GM12878 (cell line): Measurements from ENCODE around the gene RBM10. TPM values are rescaled to one million over a fixed set of nuclear protein-coding genes. Genes with fewer than 3 reads are reported as not detected.

Experiments used
- ATAC-seq: fragments of 200-7000 bp; cut with Tn5 transposase; 3 replicates; pipeline ENCODE4 v1.9.1; 2020; ENCODE audit warnings: mild to moderate bottlenecking, moderate library complexity
- BruUV-seq: library from RNA; stranded (reverse); fragments of 400-500 nt; replicated peaks from 2 replicates; lab custom pipeline; 2021; lab: Mats Ljungman, UMichigan
- CTCF ChIA-PET: fragments of 300-600 bp; sonication (Branson Sonifier 250); formaldehyde crosslinking; extraction: SDS; loops from one replicate; lab custom pipeline; 2021; ENCODE audit warnings: inconsistent platforms; lab: Yijun Ruan, JAX
- POLR2A ChIA-PET: fragments of 350-600 bp; formaldehyde crosslinking; extraction: SDS; loops from one replicate; lab custom pipeline; 2021; ENCODE audit warnings: inconsistent platforms; lab: Charles Lee
- RAD21 ChIA-PET: fragments of 300-600 bp; sonication (Branson Sonifier 250); formaldehyde crosslinking; loops from one replicate; lab custom pipeline; 2023; ENCODE audit warnings: antibody characterized with exemption; ENCODE audit not compliant: unreplicated experiment; lab: Charles Lee
- SMC1A ChIA-PET: fragments of 300-600 bp; sonication (Branson Sonifier 250); formaldehyde crosslinking; loops from one replicate; lab custom pipeline; 2023; ENCODE audit not compliant: unreplicated experiment, uncharacterized antibody; lab: Charles Lee
- DNase-seq: peaks from one replicate; pipeline ENCODE4 v3.0.0-alpha.2; 2011; ENCODE audit warnings: low read depth, low spot score
- FAIRE-seq: peaks from 3 replicates; lab custom pipeline; 2011; peaks lifted over from hg19 to GRCh38; lab: Jason Lieb, UNC
- H2AFZ ChIP-seq: 2 replicates; pipeline ENCODE4 v1.6.0; 2011; ENCODE audit warnings: low read depth, low read length, control low read depth; ENCODE audit not compliant: control insufficient read depth
- H3K27ac ChIP-seq: 2 replicates; pipeline ENCODE4 v1.5.1; 2011; ENCODE audit warnings: control low read depth; ENCODE audit not compliant: control insufficient read depth, insufficient read depth
- H3K27me3 ChIP-seq, 2 experiments: replicated peaks in 1 of 2; 2 replicates each; pipeline versions ENCODE4 v1.6.0 to v1.6.1; 2011; ENCODE audit warnings: low read length in 1 of 2; ENCODE audit not compliant: control insufficient read depth in 2 of 2, insufficient read depth in 2 of 2
- H3K36me3 ChIP-seq, 2 experiments: 2 replicates each; pipeline ENCODE4 v1.5.1; 2011; ENCODE audit warnings: low read length in 1 of 2; ENCODE audit not compliant: control insufficient read depth in 2 of 2, insufficient read depth in 2 of 2
- H3K4me1 ChIP-seq: 2 replicates; pipeline ENCODE4 v1.6.1; 2011; ENCODE audit warnings: mild to moderate bottlenecking, low read length, moderate library complexity, mixed read lengths; ENCODE audit not compliant: control insufficient read depth, insufficient read depth
- H3K4me2 ChIP-seq: 2 replicates; pipeline ENCODE4 v1.6.0; 2011; ENCODE audit warnings: control low read depth; ENCODE audit not compliant: control insufficient read depth, insufficient read depth
- H3K4me3 ChIP-seq: fragments of 200-600 bp; sonication (generic); 2 replicates; pipeline ENCODE4 v1.5.1; 2016
- H3K79me2 ChIP-seq: 2 replicates; pipeline ENCODE4 v1.6.0; 2011; ENCODE audit warnings: low read length; ENCODE audit not compliant: control insufficient read depth, insufficient read depth
- H3K9ac ChIP-seq: 2 replicates; pipeline ENCODE4 v1.8.0; 2011; ENCODE audit warnings: low read length, control low read depth, mixed read lengths; ENCODE audit not compliant: control insufficient read depth, insufficient read depth
- H3K9me3 ChIP-seq: replicated peaks from 3 replicates; pipeline ENCODE4 v1.5.1; 2011; ENCODE audit warnings: mild to moderate bottlenecking, low read length; ENCODE audit not compliant: control insufficient read depth, insufficient read depth
- H4K20me1 ChIP-seq: 2 replicates; pipeline ENCODE4 v1.6.0; 2011; ENCODE audit not compliant: control insufficient read depth, insufficient read depth
- BCL11A ChIP-seq: IDR thresholded peaks from 2 replicates; pipeline ENCODE4 v1.6.1; 2011; ENCODE audit warnings: low read depth, low read length
- CUX1 ChIP-seq: IDR thresholded peaks from 2 replicates; pipeline ENCODE4 v1.6.1; 2012; ENCODE audit warnings: improper control_type of control experiment, low read depth, low read length; ENCODE audit not compliant: insufficient replicate concordance
- MXI1 ChIP-seq: fragments of 150-350 bp; IDR thresholded peaks from 2 replicates; pipeline ENCODE4 v1.6.1; 2011; ENCODE audit warnings: low read depth, mild to moderate bottlenecking, inconsistent platforms, low read length, improper control_type of control experiment
- NFYB ChIP-seq: IDR thresholded peaks from 2 replicates; pipeline ENCODE4 v1.6.1; 2011; ENCODE audit warnings: low read depth, mild to moderate bottlenecking, low read length, improper control_type of control experiment, moderate library complexity; ENCODE audit not compliant: insufficient read depth
- NR2C1 ChIP-seq: fragments of 450-650 bp; IDR thresholded peaks from 2 replicates; pipeline ENCODE4 v1.6.1; 2017; ENCODE audit warnings: antibody characterized with exemption, mild to moderate bottlenecking, moderate library complexity
- PKNOX1 ChIP-seq: fragments of 450-650 bp; IDR thresholded peaks from 2 replicates; pipeline ENCODE4 v1.6.1; 2016; ENCODE audit warnings: mild to moderate bottlenecking
- STAT1 ChIP-seq: fragments of 450-650 bp; conservative IDR thresholded peaks from 2 replicates; pipeline ENCODE4 v1.6.1; 2014; ENCODE audit warnings: antibody characterized with exemption, mild to moderate bottlenecking
- SUPT20H ChIP-seq: IDR thresholded peaks from 2 replicates; pipeline ENCODE4 v1.6.1; 2011; ENCODE audit warnings: low read depth, mild to moderate bottlenecking, low read length, moderate library complexity, borderline replicate concordance; ENCODE audit not compliant: control insufficient read depth
- TCF12 ChIP-seq: IDR thresholded peaks from 2 replicates; pipeline ENCODE4 v1.6.1; 2011; ENCODE audit warnings: low read depth, mild to moderate bottlenecking, low read length
- USF1 ChIP-seq: IDR thresholded peaks from 2 replicates; pipeline ENCODE4 v1.6.1; 2011; ENCODE audit warnings: borderline replicate concordance, low read depth, mild to moderate bottlenecking, moderate library complexity, mixed read lengths, low read length; ENCODE audit not compliant: insufficient read depth; ENCODE audit errors: extremely low read length
- WGBS: methylation state at CpG from one replicate; pipeline ENCODE4 v1.1.6; 2016; ENCODE audit warnings: low lambda C conversion rate; ENCODE audit not compliant: insufficient replicate concordance, insufficient coverage; ENCODE audit errors: missing lambda C conversion rate; 5-methylcytosine and 5-hydroxymethylcytosine counted together
- in situ Hi-C: fragments of 300-500 bp; cut with MboI; formaldehyde crosslinking; loops from 9 replicates; pipeline ENCODE4 v1.14.3; 2018; ENCODE audit warnings: mixed read lengths
- intact Hi-C: fragments of 100-400 bp; cut with micrococcal nuclease; formaldehyde crosslinking; loops from one replicate; pipeline ENCODE4 v1.14.2; 2022; ENCODE audit not compliant: unreplicated experiment
- polyA plus RNA-seq, 11 experiments: library from polyadenylated mRNA; depleted of rRNA in 4 of 11; unstranded in 6 of 11; stranded (reverse) in 5 of 11; fragments of >200 nt; fragmentation: Nextera tagmentation in 4 of 11; fragmentation: Illumina TruSeq in 1 of 11; extraction: Ambion mirVana in 4 of 11; extraction: Trizol in 1 of 11; gene quantifications; 1 replicate in 1 of 11; 2 replicates in 10 of 11; pipeline versions ENCODE4 v1.2.1 to v1.2.3, GENCODE V29; 2011 to 2016; ENCODE audit warnings: inconsistent platforms in 2 of 11, missing spikeins in 2 of 11, low read depth in 1 of 11
- total RNA-seq, 4 experiments: library from RNA; depleted of rRNA in 3 of 4; stranded (reverse); fragments of >200 nt in 3 of 4; fragmentation: Illumina TruSeq in 1 of 4; extraction: Trizol in 1 of 4; gene quantifications; 2 replicates each; pipeline versions ENCODE4 v1.2.1 to v1.2.3, GENCODE V29; 2013 to 2021
- TF ChIP-seq, protein P1 (sequence below): IDR thresholded peaks from 2 replicates; pipeline ENCODE4 v1.6.1; 2012; ENCODE audit warnings: low read length, inconsistent platforms
- TF ChIP-seq, protein P2 (sequence below): fragments of 450-650 bp; IDR thresholded peaks from 2 replicates; pipeline ENCODE4 v1.6.1; 2018; ENCODE audit warnings: borderline replicate concordance, mild to moderate bottlenecking; ENCODE audit not compliant: partially characterized antibody

The RBM10 gene
- total and polyA plus RNA-seq, 10 of the 15 experiments (the other 5 are each of a cell fraction or from before 2014, with no cell fraction given): 1.4 to 60.0 (median 29.8) TPM

DNA sequence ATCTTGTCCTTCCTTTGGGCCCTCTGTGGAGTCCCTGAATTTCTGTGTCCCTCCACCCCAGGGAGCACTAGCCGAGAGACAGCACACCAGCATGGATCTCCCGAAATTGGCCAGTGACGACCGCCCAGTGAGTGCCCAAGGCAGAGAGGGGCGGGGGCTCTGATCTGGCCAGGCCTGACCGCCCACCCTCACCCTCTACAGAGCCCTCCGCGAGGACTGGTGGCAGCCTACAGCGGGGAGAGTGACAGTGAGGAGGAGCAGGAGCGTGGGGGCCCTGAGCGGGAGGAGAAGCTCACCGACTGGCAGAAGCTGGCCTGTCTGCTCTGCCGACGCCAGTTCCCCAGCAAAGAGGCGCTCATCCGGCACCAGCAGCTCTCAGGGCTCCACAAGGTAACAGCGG, 40.2 kb downstream of the RBM10 start:
- ATAC-seq (no peak), FAIRE-seq (no peak), DNase-seq (no peak)
- CTCF ChIA-PET: no interaction called here
- no peaks in the 10 kb centered on the region for H3K79me2 ChIP-seq
- no peak overlapping the region for H3K9ac ChIP-seq
- H3K27ac ChIP-seq: no peak overlapping the region
- no peaks in the 10 kb centered on the region for H3K4me1 ChIP-seq
- SMC1A ChIA-PET: interaction anchor here (0.6 kb wide), 1 partner anchor 39 kb away, joined by 3 read pairs; no protein-coding TSS in a partner anchor
- H3K27me3 ChIP-seq: no peaks in the 10 kb centered on the region; a peak in 1 of 4 replicates
- RAD21 ChIA-PET: no interaction called here
- in situ Hi-C loops: loop anchor here (5.0 kb wide), 1 partner anchor 842 kb away; no protein-coding TSS in a partner anchor
- POLR2A ChIA-PET: no interaction called here
- H4K20me1 ChIP-seq: no peaks in the 10 kb centered on the region
- no peak overlapping the region for H3K4me3 ChIP-seq
- H2AFZ ChIP-seq: no peak overlapping the region
- BruUV-seq: no TSS peak
- 82% methylated on average over 17 of the region's 17 CpGs for WGBS
- intact Hi-C loops: no loop called here
- H3K36me3 ChIP-seq: peaks cover 0 to 11% of the 10 kb centered on the region in 2 experiments; a peak in 3 of 4 replicates
- H3K9me3 ChIP-seq: no peaks in the 10 kb centered on the region
- no peak overlapping the region for H3K4me2 ChIP-seq
- no peak for TF ChIP-seq MXI1
- TF ChIP-seq CUX1: no peak
- no peak for TF ChIP-seq NFYB
- TF ChIP-seq PKNOX1: no peak
- no peak for TF ChIP-seq SUPT20H
- TF ChIP-seq TCF12: no peak
- TF ChIP-seq STAT1: no peak
- TF ChIP-seq, protein P1, sequence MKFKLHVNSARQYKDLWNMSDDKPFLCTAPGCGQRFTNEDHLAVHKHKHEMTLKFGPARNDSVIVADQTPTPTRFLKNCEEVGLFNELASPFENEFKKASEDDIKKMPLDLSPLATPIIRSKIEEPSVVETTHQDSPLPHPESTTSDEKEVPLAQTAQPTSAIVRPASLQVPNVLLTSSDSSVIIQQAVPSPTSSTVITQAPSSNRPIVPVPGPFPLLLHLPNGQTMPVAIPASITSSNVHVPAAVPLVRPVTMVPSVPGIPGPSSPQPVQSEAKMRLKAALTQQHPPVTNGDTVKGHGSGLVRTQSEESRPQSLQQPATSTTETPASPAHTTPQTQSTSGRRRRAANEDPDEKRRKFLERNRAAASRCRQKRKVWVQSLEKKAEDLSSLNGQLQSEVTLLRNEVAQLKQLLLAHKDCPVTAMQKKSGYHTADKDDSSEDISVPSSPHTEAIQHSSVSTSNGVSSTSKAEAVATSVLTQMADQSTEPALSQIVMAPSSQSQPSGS: no peak
- no peak for TF ChIP-seq NR2C1
- TF ChIP-seq BCL11A: no peak
- no peak for TF ChIP-seq USF1
- TF ChIP-seq, protein P2, sequence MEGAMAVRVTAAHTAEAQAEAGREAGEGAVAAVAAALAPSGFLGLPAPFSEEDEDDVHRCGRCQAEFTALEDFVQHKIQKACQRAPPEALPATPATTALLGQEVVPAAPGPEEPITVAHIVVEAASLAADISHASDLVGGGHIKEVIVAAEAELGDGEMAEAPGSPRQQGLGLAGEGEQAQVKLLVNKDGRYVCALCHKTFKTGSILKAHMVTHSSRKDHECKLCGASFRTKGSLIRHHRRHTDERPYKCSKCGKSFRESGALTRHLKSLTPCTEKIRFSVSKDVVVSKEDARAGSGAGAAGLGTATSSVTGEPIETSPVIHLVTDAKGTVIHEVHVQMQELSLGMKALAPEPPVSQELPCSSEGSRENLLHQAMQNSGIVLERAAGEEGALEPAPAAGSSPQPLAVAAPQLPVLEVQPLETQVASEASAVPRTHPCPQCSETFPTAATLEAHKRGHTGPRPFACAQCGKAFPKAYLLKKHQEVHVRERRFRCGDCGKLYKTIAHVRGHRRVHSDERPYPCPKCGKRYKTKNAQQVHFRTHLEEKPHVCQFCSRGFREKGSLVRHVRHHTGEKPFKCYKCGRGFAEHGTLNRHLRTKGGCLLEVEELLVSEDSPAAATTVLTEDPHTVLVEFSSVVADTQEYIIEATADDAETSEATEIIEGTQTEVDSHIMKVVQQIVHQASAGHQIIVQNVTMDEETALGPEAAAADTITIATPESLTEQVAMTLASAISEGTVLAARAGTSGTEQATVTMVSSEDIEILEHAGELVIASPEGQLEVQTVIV: no peak
